Limb (tissue), 2 donors: ENCODE data around the gene TMEM184B.
"Not testable (repeated sequence)": the region's sequence is repeated elsewhere in the genome, so short reads cannot be mapped to it uniquely, and the experiment has no call there.

Experiments
- DNase-seq, 2 donors: peaks; one replicate each; pipeline ENCODE4 v3.0.0-alpha.2; 2016; ENCODE audit errors: extremely low spot score in 2 of 2

The TMEM184B gene

DNA sequence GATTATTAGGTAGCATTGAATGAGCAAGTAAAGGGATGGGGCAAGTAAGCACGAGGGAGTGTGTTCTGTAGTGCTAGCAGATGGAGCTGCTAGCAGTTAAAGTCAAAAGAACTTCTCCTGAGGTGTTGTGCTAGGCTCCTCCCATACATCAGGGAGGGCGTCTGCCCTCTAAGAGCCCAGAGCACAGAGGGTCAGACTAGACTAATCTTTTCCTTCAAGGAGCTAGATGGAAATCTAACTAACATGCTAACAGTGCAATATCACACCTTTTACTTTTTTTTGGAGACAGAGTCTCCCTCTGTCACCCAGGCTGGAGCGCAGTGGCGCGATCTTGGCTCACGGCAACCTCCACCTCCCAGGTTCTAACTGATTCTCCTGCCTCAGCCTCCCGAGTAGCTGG lies 88.0 kb downstream of the TMEM184B start:
- DNase-seq = no peak

DNA sequence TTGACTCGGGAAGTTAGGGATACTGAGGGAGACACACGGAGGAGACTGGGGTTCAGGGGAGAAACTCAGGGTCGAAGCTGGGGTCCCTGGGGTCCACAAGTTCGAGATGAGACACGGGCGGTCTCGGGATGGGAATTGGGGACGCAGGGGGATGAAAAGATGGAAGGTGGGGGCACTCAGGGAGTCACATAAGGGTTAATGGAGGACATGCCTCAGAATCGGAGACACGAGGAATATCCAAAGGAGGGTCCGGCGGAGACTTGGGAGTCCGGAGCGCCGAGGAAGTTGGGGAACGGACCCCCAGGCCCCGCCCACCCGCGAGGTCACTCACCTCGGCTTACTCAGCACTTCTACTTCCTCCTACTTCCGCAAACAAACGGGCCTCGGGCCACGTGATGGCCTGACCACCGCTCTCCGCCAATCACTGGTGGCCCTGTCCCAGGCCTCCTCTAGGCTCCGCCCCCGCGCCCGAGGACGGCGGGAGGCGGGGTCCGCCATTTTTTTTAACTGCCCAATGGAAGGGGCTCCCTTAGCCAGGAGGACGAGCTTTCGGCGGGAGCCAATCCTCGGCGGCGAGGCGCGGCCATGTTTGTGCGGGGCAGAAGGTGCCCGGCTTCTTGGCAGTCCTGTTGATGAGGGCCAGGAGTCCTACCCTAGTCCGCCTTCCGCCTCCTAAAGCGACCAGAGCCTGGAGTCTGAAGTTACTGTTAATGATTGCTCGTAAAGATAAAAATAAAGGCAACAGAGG lies 91.2 kb downstream of the TMEM184B start, which contains the start of gene PLA2G6:
Gene PLA2G6, minus strand, starts transcription at position 378 of the 748 bp plus-strand sequence. CDS start 12,404 bp downstream, outside the sequence.
- peak; percentile 99 for DNase-seq

DNA sequence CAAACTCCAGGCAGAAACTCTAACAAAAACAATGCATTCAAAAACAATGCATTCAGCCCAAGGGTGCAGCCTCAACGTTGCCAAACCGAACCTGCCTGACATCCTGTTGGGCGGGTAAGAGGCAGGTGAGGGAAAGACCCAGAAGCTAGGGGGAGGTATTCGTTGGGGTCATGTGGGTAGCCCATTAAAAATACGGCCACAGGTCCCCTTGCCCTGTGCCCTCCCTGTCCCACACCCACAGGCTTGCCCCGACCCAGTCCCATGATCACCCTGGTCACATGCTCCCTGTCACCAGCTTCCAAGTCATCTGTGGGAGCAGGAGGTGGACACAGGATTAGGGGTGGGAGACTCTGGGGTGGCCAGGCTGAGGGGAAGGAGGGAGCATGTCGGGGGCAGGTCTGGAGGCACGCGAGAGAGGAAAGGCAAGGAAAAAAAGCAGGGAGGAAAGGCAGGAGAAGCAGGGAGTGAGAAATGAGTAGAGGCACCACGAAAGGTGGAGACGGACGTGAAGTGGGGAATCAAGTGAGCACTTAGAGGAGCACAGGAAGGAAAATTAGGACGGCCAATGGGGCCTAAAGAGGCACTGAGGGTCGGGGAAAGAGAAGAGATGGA lies 91.9 kb downstream of the TMEM184B start:
- DNase-seq = no peak

DNA sequence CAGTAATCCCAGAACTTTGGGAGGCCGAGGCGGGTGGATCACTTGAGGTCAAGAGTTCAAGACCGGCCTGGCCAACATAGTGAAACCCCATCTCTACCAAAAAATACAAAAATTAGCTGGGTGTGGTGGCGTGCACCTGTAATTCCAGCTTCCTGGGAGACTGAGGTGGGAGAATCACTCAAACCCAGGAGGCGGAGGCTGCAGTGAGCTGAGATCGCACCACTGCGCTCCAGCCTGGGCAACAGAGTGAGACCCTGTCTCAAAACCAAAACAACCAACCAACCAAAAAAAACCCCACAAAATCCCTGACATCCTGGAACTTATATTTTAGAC lies 94.2 kb downstream of the TMEM184B start:
- not testable (repeated sequence) for DNase-seq

GRCh38 chr22:38177926-38178604 lies 94.7 kb downstream of the TMEM184B start:
- no peak for DNase-seq

DNA sequence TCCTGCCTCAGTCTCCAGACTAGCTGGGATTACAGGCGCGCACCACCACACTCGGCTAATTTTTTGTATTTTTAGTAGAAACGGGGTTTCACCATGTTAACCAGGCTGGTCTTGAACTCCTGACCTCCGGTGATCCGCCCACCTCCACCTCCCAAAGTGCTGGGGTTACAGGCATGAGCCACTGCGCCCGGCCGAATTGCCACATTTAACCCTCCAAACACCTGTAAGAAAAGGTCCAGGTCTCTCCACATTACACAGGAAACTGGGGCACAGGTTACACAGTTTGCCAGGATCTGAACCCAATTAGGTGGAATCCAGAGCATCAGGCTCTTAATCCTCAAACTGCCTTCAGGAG lies 95.3 kb downstream of the TMEM184B start:
- not testable (repeated sequence) for DNase-seq

DNA sequence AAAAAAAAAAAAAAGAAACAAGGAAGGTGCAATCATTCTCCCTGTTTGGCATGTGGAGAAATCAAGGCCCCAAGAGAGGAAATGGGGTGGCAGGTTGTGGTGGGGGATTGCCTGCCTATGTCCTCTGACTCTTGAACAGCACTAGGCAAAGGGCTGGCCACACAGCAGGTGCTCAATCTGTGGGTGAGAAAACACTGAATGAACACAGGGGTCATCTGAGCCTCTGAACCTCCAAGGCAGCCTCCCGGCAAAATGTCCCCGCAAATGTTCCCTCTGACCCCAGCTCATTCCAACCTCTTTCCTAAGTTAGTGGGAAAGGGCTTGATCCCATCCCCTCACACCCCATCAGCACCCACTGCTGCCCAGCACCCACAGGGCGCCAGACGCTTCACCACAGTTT lies 95.8 kb downstream of the TMEM184B start:
- no peak for DNase-seq

GRCh38 chr22:38176170-38176741 lies 96.6 kb downstream of the TMEM184B start:
- peak in 1 of 2 donors; percentile 46 for DNase-seq

DNA sequence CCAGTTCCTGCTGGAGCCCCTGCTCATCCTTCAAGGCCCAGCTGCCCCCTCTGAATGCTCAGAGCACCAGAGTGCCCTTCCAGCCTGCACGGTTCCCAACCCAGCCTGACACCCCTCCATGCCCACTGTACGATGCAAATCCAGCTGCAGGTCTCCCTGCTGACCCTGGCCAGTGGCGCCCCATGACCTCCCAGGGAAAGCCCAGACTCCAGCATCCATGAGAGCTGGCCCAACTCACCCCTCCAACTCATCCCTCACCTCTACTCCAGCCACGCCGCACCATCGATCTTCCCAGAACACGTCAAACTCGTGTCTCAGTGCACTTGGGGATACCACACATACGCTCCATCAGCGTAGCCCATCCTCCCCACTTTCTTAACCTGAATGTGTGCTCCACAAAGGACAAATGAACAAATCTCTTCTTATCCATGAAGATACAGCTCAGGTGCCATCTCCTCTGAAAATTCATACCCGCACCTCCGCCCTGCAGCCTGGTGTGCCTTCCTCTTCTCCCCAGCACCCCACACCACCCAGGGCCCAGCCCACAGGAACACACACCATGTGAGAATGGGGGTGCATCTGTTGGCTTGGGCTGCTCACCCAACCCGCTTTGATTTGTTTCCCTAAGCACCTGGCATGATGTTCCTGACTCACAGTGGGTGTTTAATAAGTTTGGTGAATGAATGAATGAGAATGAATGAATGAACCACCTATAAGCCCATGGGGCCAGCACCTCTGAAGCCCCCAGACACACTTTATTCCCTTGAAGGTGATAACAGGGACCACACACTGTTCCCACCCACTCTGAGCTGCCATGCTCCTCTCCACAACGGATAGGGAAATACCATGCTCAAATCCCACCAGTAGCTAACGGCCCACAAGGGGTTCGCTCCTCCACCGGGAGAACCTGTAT lies 97.3 kb downstream of the TMEM184B start:
- DNase-seq = no peak

DNA sequence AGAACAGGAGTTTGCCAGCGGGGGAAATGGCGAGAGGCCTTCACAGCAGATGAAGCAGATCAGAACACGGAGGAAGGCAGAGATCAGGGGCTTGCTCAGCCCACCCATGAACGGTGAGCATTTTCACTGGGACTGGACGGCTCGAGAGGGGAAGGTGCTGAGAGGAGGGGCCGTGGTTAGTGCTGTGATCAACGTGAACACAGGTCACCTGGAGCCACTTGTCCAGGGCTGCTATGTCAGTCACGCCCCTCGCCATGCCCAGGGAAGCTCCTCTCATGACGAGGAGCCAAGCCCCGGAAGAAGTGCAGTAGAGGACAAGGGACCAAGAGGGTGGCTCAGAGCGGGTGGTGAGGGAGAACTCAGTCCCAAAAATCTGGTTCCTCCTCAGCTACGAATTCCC lies 98.2 kb downstream of the TMEM184B start:
- no peak for DNase-seq

- no peak for DNase-seq
Observed at GRCh38 chr22:38173641-38173906, 99.2 kb downstream of the TMEM184B start.

- peak in 1 of 2 donors; percentile 64 for DNase-seq
Observed at GRCh38 chr22:38172832-38173640, 99.8 kb downstream of the TMEM184B start.

DNA sequence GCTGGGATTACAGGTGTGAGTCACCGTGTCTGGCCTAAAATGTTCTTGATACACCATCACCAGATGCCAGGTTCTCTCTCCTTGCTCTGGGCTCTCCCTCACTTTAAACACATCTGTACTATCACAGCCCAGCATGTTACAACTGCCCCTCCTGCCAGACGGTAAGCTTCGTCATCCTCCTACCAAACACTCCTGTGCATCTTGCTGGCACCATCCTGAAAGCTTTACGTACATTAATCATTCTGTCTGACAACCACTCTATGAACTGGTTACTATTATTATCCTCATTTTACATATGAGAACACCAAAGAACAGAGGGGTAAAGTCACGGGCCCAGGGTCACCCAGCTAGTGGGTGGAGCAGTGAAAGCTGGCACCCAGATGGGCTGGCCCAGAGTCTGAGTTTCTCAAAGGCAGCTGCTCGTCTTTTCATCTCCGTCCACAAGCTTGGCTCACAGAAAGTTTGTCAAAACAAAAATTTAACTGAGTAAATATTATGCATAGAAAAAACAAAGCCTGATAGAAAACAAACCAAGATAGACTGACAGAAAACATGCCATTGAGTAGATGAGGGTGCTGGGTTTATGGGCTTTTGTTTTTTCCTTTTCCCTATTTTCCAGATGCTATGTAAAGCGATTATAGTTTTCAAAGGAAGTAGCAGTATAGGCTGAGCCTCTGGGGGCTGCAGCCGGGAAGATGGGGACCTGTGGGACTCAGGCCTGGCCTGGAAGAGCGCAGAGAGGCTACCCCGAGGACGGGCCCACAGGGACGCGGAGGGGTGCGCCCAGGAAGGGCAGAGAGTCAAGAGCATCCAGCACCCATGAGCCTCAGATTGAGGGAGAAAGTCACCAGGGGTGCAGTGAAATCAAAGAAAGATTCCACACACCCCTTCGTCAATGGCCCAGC lies 100.6 kb downstream of the TMEM184B start:
- no peak for DNase-seq

DNA sequence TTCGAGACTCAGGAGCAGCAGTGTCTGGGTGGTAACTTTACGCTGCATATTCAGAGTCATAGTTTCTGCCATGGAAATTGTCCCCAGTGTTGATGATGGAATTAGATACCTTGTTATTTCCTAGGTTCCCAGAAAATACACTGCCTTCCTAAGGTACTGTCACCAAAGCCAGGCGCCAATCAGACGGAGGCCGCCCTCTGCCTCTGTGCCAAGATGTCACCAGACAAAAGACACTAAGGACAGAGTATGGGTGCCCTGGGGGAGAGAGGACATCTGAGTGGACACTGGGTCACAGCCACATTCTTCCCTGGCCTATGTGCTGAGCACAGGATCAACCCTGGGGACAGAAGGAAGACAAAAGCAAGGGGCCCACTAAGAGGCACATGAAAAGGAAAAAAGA lies 102.3 kb downstream of the TMEM184B start:
- DNase-seq = no peak
